H1 (cell line): ENCODE data around the gene POLE4. TPM values are rescaled to one million over a fixed set of nuclear protein-coding genes. Genes with fewer than 3 reads are reported as not detected.

Source experiments
- CHD2 ChIP-seq: IDR thresholded peaks from 2 replicates; pipeline ENCODE4 v1.6.1; 2012; ENCODE audit warnings: low read length, improper control_type of control experiment
- EP300 ChIP-seq, 2 experiments: IDR thresholded peaks; 1 replicate in 1 of 2; 2 replicates in 1 of 2; pipeline ENCODE4 v1.6.1; 2011 to 2012; ENCODE audit warnings: low read depth in 2 of 2, low read length in 2 of 2, mild to moderate bottlenecking in 2 of 2, borderline replicate concordance in 1 of 2, inconsistent platforms in 1 of 2, moderate library complexity in 1 of 2
- MAFK ChIP-seq: IDR thresholded peaks from 2 replicates; pipeline ENCODE4 v1.6.1; 2012; ENCODE audit warnings: low read depth, mild to moderate bottlenecking, improper control_type of control experiment, low read length
- RAD21 ChIP-seq, 2 experiments: IDR thresholded peaks in 1 of 2; conservative IDR thresholded peaks in 1 of 2; 2 replicates each; pipeline ENCODE4 v1.6.1; 2011; ENCODE audit warnings: low read depth in 2 of 2, low read length in 2 of 2, improper control_type of control experiment in 1 of 2, inconsistent platforms in 1 of 2, mild to moderate bottlenecking in 1 of 2, moderate library complexity in 1 of 2
- SP1 ChIP-seq: IDR thresholded peaks from 2 replicates; pipeline ENCODE4 v1.6.1; 2011; ENCODE audit warnings: low read depth, low read length
- TEAD4 ChIP-seq: IDR thresholded peaks from 2 replicates; pipeline ENCODE4 v1.6.1; 2012; ENCODE audit warnings: low read depth, low read length, inconsistent platforms, mixed read lengths
- polyA plus RNA-seq, 7 experiments: library from polyadenylated mRNA; depleted of rRNA in 3 of 7; stranded (reverse) in 5 of 7; unstranded in 2 of 7; fragments of >200 nt in 5 of 7; fragments of 200-250 nt in 2 of 7; gene quantifications; 1 replicate in 5 of 7; 2 replicates in 1 of 7; 4 replicates in 1 of 7; pipeline versions ENCODE4 v1.2.1 to v1.2.3, GENCODE V29; 2011 to 2013; ENCODE audit warnings: missing spikeins in 2 of 7, mixed read lengths in 2 of 7
- total RNA-seq: library from RNA; stranded (reverse); fragmentation: NEBNext Ultra II Directional; extraction: Animal tissue kit (Norgen Biotek cat#: 25700); gene quantifications from 2 replicates; pipeline ENCODE4 v1.2.1, GENCODE V29; 2021
- TF ChIP-seq, protein P1 (sequence below): IDR thresholded peaks from 2 replicates; pipeline ENCODE4 v1.6.1; 2012; ENCODE audit warnings: inconsistent platforms
- TF ChIP-seq, protein P2 (sequence below): IDR thresholded peaks from 2 replicates; pipeline ENCODE4 v1.6.1; 2011; ENCODE audit warnings: low read length, improper control_type of control experiment

Gene POLE4
- total and polyA plus RNA-seq, 2 of the 8 experiments (the other 6 are each of a cell fraction or from before 2014, with no cell fraction given) = 16.7 to 44.7 TPM

DNA sequence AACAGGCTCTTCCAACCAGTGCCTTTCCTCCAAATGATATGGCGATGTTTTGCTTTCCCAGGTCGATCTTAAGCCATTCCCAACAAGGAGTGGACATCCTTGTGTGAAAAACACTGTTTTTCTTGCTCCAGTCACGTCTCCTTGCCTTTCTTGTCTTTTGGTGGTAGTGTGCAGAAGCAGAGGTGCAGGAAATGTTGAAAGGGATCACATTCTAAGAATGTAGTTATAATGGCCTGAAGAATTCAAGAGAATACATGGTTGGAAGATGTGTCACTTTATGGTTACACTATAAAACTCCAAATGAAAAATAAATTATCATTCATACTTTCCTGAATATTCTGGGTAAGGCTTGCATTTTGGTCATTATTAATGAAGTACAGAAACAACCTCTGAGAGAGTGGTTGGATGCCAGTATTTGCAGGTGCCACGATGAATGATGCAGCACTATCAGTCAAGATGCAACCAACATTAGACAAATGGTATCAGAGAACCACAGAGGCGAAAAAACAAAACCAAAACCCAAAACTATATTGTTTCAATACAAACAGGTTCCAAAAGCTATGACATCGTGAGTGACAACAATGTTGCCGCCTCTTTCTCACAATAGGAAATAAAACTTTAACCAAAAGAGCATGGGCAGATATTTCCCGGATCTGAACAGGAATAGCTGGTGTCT is 27.5 kb upstream of the POLE4 start (continued):
- TF ChIP-seq TEAD4 (no peak), CHD2 (no peak), SP1 (no peak), RAD21 (IDR thresholded peaks at IDR 0.05 in 1 of 2, conservative IDR thresholded peaks at IDR 0.05 in 1 of 2; ENCODE audit: low read depth in 2 of 2, low read length in 2 of 2) (no peak), EP300 (IDR thresholded peaks at IDR 0.05; ENCODE audit: borderline replicate concordance in 1 of 2, low read depth in 2 of 2, low read length in 2 of 2) (no peak), MAFK (no peak)
- TF ChIP-seq, protein P1, sequence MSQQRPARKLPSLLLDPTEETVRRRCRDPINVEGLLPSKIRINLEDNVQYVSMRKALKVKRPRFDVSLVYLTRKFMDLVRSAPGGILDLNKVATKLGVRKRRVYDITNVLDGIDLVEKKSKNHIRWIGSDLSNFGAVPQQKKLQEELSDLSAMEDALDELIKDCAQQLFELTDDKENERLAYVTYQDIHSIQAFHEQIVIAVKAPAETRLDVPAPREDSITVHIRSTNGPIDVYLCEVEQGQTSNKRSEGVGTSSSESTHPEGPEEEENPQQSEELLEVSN = no peak
- TF ChIP-seq, protein P2, sequence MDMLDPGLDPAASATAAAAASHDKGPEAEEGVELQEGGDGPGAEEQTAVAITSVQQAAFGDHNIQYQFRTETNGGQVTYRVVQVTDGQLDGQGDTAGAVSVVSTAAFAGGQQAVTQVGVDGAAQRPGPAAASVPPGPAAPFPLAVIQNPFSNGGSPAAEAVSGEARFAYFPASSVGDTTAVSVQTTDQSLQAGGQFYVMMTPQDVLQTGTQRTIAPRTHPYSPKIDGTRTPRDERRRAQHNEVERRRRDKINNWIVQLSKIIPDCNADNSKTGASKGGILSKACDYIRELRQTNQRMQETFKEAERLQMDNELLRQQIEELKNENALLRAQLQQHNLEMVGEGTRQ = no peak
- TF ChIP-seq, all 59 proteins: peak for 0
